Memory B cell (primary cell): ENCODE results near the gene MICOS13.
A peak's percentile ranks its signal among the peaks of the same experiment; 100 is the strongest.

ENCODE experiments used
- ATAC-seq: fragments of 150-1000 bp; cut with Tn5 transposase; 2 replicates; pipeline ENCODE4 v1.10.0; 2021; ENCODE audit warnings: low read depth, mild to moderate bottlenecking, moderate library complexity
- DNase-seq, 2 donors: peaks; one replicate each; pipeline ENCODE4 v3.0.0; 2022; ENCODE audit warnings: low spot score in 2 of 2
- H3K27ac Mint-ChIP-seq: one replicate; pipeline ENCODE4 v1.8.0; 2022; ENCODE audit warnings: mild to moderate bottlenecking, moderate library complexity, mixed read lengths
- H3K27me3 Mint-ChIP-seq: one replicate; pipeline ENCODE4 v1.8.0; 2022; ENCODE audit warnings: mixed read lengths
- H3K36me3 Mint-ChIP-seq: one replicate; pipeline ENCODE4 v1.8.0; 2022; ENCODE audit warnings: mild to moderate bottlenecking, mixed read lengths
- H3K4me1 Mint-ChIP-seq: one replicate; pipeline ENCODE4 v1.8.0; 2022; ENCODE audit warnings: mixed read lengths
- H3K4me3 Mint-ChIP-seq: one replicate; pipeline ENCODE4 v1.8.0; 2022; ENCODE audit warnings: mild to moderate bottlenecking, moderate library complexity, mixed read lengths
- H3K9me3 Mint-ChIP-seq: one replicate; pipeline ENCODE4 v1.8.0; 2022; ENCODE audit warnings: mixed read lengths

The MICOS13 gene

GRCh38 chr19:5674714-5675113 lies 5.6 kb downstream of the MICOS13 start:
- Mint-ChIP-seq H3K27ac (peak overlapping the region; percentile 41), H3K4me3 (no peak overlapping the region), H3K36me3 (peaks cover 5% of the 10 kb centered on the region), H3K9me3 (peaks cover 5% of the 10 kb centered on the region), H3K27me3 (no peaks in the 10 kb centered on the region), H3K4me1 (peaks cover 15% of the 10 kb centered on the region)
- ATAC-seq = no peak
- DNase-seq = no peak

DNA sequence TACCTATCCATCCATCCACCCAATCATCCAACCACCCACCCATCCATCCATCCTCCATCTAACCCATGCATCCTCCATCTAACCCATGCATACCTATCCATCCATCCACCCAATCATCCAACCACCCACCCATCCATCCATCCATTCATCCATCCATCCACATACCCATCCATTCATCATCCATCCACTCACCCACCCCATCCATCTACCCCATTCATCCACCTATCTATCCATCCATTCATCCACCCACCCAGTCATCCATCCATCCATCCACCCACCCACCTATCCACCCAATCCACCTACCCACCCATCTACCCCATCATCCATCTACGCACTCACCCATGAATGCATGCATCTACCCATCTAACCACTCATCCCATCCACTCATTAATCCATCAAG lies 6.6 kb downstream of the MICOS13 start:
- Mint-ChIP-seq H3K4me1 (peaks cover 7% of the 10 kb centered on the region), H3K36me3 (peaks cover 7% of the 10 kb centered on the region), H3K9me3 (peaks cover 5% of the 10 kb centered on the region), H3K27me3 (no peaks in the 10 kb centered on the region), H3K4me3 (no peak overlapping the region), H3K27ac (no peak overlapping the region)
- DNase-seq = no peak
- ATAC-seq = no peak

DNA sequence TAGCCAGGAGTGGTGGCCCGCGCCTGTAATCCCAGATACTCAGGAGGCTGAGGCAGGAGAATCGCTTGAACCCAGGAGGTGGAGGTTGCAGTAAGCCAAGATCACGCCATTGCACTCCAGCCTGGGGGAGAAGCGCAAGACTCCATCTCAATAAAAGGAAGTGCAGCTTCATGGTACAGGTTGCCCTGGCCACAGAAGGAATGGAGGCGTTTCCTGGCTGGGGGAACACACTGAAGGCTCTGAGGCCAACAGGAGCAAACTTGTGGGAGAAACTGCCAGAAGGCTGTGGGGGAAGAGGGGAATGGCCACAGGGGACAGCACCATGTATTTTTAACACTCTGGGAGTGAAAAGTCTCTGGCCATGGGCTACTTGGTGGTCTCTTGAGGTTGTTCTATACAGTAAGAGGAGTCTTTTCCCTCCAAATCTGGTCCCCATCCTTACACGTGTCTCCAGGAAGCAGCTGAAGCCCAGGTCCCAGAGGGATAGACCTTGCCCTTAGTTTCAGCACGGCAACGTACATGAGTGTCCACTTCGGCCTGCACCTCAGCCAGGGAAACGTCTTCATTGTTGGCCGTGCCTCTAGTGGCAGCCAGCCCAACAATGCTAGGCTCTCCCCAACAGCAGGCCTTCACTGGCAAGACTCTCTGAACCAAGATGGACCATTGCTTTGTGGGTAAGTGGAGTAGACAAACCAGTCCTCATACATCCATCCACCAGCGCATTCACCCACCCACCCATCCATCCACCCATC lies 7.4 kb downstream of the MICOS13 start:
- ATAC-seq (no peak), DNase-seq (no peak)
- H3K9me3 Mint-ChIP-seq = peaks cover 5% of the 10 kb centered on the region
- peaks cover 7% of the 10 kb centered on the region for H3K36me3 Mint-ChIP-seq
- peaks cover 7% of the 10 kb centered on the region for H3K4me1 Mint-ChIP-seq
- H3K27me3 Mint-ChIP-seq = no peaks in the 10 kb centered on the region
- H3K4me3 Mint-ChIP-seq = no peak overlapping the region
- H3K27ac Mint-ChIP-seq = no peak overlapping the region

DNA sequence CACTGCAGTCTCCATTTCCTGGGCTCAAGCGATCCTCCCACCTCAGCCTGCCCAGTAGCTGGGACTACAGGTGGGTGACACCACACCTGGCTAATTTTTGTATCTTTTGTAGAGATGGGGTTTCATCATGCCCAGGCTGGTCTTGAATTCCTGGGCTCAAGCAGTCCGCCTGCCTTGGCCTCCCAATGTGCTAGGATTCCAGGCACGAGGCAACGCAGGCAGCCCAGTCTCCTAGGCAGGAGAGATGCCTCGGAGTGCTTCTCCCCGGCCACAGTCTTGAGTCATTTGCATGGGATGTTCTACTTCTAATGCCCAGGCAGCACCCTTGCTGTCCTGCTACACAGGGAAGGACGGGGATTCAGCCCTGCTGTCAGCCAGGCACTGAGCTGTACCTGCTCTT lies 8.7 kb downstream of the MICOS13 start:
- H3K27me3 Mint-ChIP-seq = no peaks in the 10 kb centered on the region
- H3K4me1 Mint-ChIP-seq = peaks cover 7% of the 10 kb centered on the region
- ATAC-seq (no peak), DNase-seq (no peak)
- peaks cover 14% of the 10 kb centered on the region for H3K36me3 Mint-ChIP-seq
- H3K27ac Mint-ChIP-seq = peak overlapping the region; percentile 68
- no peak overlapping the region for H3K4me3 Mint-ChIP-seq
- H3K9me3 Mint-ChIP-seq = peaks cover 5% of the 10 kb centered on the region

DNA sequence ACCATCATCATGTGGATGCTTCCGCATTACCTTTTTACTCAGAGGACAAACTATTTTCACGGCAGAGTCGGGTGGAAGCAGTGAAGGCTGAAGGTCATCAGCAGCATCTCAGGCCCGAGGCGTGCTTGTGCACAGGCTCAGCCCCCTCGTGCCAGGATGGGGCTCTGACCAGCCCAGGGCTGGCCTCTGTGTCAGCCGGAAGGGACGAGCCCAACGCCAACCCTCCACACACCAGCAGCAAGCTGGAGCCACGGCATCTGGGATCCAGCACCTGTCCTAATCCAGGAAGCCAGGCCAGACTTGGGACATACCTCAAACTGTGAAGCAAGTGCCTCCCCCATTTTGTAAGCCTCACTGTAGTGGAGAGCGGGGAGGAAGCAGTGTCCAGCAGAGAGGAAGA lies 11.1 kb downstream of the MICOS13 start:
- H3K9me3 Mint-ChIP-seq = peaks cover 5% of the 10 kb centered on the region
- H3K4me3 Mint-ChIP-seq = no peak overlapping the region
- DNase-seq (no peak), ATAC-seq (no peak)
- H3K4me1 Mint-ChIP-seq = peaks cover 4% of the 10 kb centered on the region
- H3K27me3 Mint-ChIP-seq = no peaks in the 10 kb centered on the region
- H3K27ac Mint-ChIP-seq = no peak overlapping the region
- peaks cover 27% of the 10 kb centered on the region for H3K36me3 Mint-ChIP-seq

GRCh38 chr19:5667751-5668271 lies 12.5 kb downstream of the MICOS13 start:
- DNase-seq = no peak
- no peak for ATAC-seq
- no peak overlapping the region for H3K4me3 Mint-ChIP-seq
- no peaks in the 10 kb centered on the region for H3K9me3 Mint-ChIP-seq
- no peaks in the 10 kb centered on the region for H3K4me1 Mint-ChIP-seq
- no peaks in the 10 kb centered on the region for H3K27me3 Mint-ChIP-seq
- peaks cover 28% of the 10 kb centered on the region for H3K36me3 Mint-ChIP-seq
- no peak overlapping the region for H3K27ac Mint-ChIP-seq

DNA sequence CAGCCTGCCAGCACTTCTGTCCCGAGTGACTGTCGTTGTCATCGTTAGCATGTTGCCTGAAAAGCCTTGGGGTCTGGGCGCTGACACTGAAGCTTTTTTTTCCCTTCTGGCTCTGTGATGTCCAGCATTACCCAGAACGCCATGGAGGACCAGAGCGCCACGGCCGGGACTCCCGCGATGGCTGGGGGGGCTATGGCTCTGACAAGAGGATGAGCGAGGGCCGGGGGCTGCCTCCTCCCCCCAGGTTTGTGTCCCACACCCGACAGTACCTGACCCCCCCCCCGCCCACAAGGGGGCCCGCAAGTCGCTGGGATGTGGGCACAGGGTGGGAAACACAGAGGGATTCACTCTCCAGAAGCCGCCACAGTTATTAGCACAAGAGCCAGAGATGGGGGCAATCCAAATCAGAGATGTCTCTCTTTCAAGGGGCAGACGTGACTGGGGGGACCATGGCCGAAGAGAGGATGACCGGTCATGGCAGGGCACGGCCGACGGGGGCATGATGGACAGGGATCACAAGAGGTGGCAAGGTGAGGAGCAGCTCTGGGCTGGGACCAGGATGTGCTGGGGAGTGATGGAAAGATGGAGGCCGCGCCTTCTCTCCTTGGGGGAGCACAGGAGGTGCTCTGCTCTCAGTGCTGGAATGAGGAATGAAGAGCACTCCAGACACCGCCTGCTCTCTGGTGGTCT lies 13.2 kb downstream of the MICOS13 start:
- Mint-ChIP-seq H3K4me1 (no peaks in the 10 kb centered on the region), H3K27ac (peak overlapping the region; percentile 50), H3K27me3 (no peaks in the 10 kb centered on the region), H3K4me3 (no peak overlapping the region), H3K9me3 (no peaks in the 10 kb centered on the region), H3K36me3 (peaks cover 28% of the 10 kb centered on the region)
- DNase-seq (no peak), ATAC-seq (no peak)

GRCh38 chr19:5665781-5666513 lies 14.4 kb downstream of the MICOS13 start:
- no peak for DNase-seq
- no peak for ATAC-seq
- Mint-ChIP-seq H3K27me3 (no peaks in the 10 kb centered on the region), H3K4me3 (no peak overlapping the region), H3K27ac (peak overlapping the region; percentile 28), H3K4me1 (no peaks in the 10 kb centered on the region), H3K36me3 (peaks cover 31% of the 10 kb centered on the region), H3K9me3 (no peaks in the 10 kb centered on the region)

DNA sequence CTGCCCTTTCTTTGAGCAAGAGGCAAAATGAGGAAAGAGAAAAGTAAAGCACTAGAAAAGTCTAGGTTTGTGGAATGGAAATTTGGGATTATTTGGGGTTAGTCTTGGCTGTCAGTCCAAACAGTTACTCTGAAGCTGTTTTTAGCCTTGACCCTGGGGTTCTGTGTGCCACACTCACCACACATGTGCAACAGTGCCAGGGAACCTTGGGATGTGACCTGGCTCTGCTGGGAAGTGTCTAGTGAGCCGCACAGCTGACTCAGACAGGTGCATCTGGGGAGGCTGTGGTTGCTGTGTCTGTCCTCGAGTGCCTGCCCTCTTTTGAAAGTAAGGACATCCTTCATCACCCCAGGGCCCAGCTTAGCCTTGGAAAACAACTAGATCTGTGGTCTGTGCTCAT lies 15.8 kb downstream of the MICOS13 start:
- DNase-seq = no peak
- Mint-ChIP-seq H3K4me1 (no peaks in the 10 kb centered on the region), H3K27ac (no peak overlapping the region), H3K36me3 (peaks cover 35% of the 10 kb centered on the region), H3K9me3 (no peaks in the 10 kb centered on the region), H3K27me3 (no peaks in the 10 kb centered on the region), H3K4me3 (no peak overlapping the region)
- no peak for ATAC-seq

DNA sequence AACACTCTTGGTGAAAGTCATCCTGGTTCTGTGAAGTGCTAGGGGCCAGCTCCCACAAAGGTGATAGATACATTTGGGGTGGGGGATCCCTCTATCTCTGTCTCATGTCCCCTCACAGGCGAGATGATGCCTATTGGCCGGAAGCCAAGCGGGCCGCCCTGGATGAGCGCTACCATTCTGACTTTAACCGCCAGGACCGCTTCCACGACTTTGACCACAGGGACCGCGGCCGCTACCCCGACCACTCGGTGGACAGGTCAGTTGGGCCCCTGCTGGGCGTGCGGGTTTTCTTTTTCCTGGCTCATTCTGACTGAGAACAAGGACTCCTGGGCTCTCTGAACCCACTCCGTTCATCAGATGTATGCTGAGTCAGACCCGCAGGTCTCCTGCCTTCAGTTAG lies 16.4 kb downstream of the MICOS13 start:
- Mint-ChIP-seq H3K36me3 (peaks cover 33% of the 10 kb centered on the region), H3K27ac (no peak overlapping the region), H3K27me3 (no peaks in the 10 kb centered on the region), H3K4me3 (no peak overlapping the region), H3K9me3 (no peaks in the 10 kb centered on the region), H3K4me1 (no peaks in the 10 kb centered on the region)
- ATAC-seq = no peak
- no peak for DNase-seq

DNA sequence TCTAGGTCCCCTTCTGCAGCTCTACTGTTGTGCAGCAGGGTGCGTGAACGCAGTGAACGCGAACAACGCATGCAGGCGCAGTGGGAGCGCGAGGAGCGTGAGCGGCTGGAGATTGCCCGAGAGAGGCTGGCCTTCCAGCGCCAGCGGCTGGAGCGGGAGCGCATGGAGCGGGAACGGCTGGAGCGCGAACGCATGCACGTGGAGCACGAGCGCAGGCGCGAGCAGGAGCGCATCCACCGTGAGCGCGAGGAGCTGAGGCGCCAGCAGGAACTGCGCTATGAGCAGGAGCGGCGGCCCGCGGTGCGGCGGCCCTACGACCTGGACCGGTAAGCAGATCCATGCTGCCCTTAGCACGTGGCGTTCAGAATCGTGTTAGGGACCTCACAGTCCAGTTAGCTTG lies 18.8 kb downstream of the MICOS13 start:
- Mint-ChIP-seq H3K36me3 (peaks cover 34% of the 10 kb centered on the region), H3K27ac (no peak overlapping the region), H3K4me1 (no peaks in the 10 kb centered on the region), H3K9me3 (no peaks in the 10 kb centered on the region), H3K27me3 (no peaks in the 10 kb centered on the region), H3K4me3 (no peak overlapping the region)
- DNase-seq (no peak), ATAC-seq (no peak)

DNA sequence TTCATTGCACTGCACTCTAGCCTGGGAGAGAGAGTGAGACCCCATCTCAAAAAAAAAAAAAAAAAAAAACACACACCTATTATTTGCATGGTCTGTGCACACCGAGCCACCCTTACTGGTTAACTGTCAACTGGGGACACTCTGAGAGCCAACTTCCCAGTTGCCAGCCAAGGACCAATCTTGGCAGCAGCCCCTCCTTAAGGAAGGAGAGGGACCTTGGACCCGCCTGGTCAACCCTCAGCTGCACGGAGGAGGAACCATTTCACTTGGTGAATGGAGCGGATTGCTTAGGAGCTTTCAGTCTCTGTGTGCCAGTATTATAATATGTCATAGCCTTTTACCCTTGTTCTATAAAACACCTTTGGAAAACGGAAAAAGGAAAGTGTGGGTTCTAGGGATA lies 24.9 kb downstream of the MICOS13 start:
- Mint-ChIP-seq H3K27ac (peak overlapping the region; percentile 36), H3K36me3 (peaks cover 43% of the 10 kb centered on the region)

GRCh38 chr19:5654931-5655330 lies 25.4 kb downstream of the MICOS13 start:
- Mint-ChIP-seq H3K36me3 (peaks cover 46% of the 10 kb centered on the region), H3K27me3 (no peaks in the 10 kb centered on the region), H3K27ac (no peak overlapping the region), H3K9me3 (no peaks in the 10 kb centered on the region), H3K4me1 (no peaks in the 10 kb centered on the region), H3K4me3 (no peak overlapping the region)
- DNase-seq (no peak), ATAC-seq (no peak)

More for the DNA sequence above, 24.9 kb downstream of the MICOS13 start:
- no peaks in the 10 kb centered on the region for H3K9me3 Mint-ChIP-seq
- H3K27me3 Mint-ChIP-seq = no peaks in the 10 kb centered on the region
- no peak overlapping the region for H3K4me3 Mint-ChIP-seq
- ATAC-seq (no peak), DNase-seq (no peak)
- H3K4me1 Mint-ChIP-seq = no peaks in the 10 kb centered on the region

DNA sequence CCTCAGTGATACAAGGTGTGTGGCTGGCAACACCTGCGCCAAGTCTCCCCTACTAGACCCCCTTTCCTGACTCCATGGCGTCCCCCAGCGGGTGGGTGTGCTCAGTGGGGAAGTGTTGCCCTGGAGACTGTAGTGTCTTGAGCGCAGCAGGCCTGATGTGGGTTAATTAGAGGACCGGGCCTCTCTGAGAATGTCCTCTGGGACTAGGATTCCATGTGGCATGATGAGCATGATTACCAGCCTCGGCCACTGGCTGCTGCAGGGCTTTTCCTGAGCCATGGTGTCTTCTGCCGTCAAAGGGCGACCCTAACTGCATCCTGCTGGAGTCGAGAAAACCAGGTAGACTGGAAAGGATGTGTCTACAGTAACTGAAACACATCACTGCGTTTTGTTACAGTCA lies 28.1 kb downstream of the MICOS13 start:
- peaks cover 50% of the 10 kb centered on the region for H3K36me3 Mint-ChIP-seq
- no peak overlapping the region for H3K4me3 Mint-ChIP-seq
- no peak for DNase-seq
- no peaks in the 10 kb centered on the region for H3K9me3 Mint-ChIP-seq
- H3K27ac Mint-ChIP-seq = no peak overlapping the region
- H3K4me1 Mint-ChIP-seq = peaks cover under 1% of the 10 kb centered on the region
- H3K27me3 Mint-ChIP-seq = no peaks in the 10 kb centered on the region
- ATAC-seq = no peak
